Testis (tissue), 3 donors: Measurements from ENCODE around the gene LDAH. TPM values are rescaled to one million over a fixed set of nuclear protein-coding genes. Genes with fewer than 3 reads are reported as not detected.

Source experiments
- DNase-seq: peaks from one replicate; pipeline ENCODE4 v3.0.0-alpha.2; 2019
- H3K27ac ChIP-seq, 2 donors: fragments of 200-600 bp; sonication (generic); one replicate each; pipeline ENCODE4 v1.5.1; 2019
- H3K27me3 ChIP-seq: fragments of 200-600 bp; sonication (generic); one replicate; pipeline ENCODE4 v1.5.1; 2019
- H3K36me3 ChIP-seq: fragments of 200-600 bp; sonication (generic); one replicate; pipeline ENCODE4 v1.5.1; 2017; ENCODE audit warnings: low read depth; ENCODE audit errors: missing control alignments
- H3K4me1 ChIP-seq: fragments of 200-600 bp; sonication (generic); one replicate; pipeline ENCODE4 v1.5.1; 2019
- H3K4me3 ChIP-seq, 2 donors: fragments of 200-600 bp; sonication (generic); one replicate each; pipeline ENCODE4 v1.5.1; 2017 to 2019
- H3K9me3 ChIP-seq: fragments of 200-600 bp; sonication (generic); one replicate; pipeline ENCODE4 v1.5.1; 2017
- POLR2A ChIP-seq: fragments of 450-650 bp; IDR thresholded peaks from one replicate; pipeline ENCODE4 v1.6.1; 2017; ENCODE audit warnings: antibody characterized with exemption, mild to moderate bottlenecking, moderate library complexity
- WGBS, 2 donors: methylation state at CpG; one replicate each; pipeline ENCODE4 v1.1.5; 2018; 5-methylcytosine and 5-hydroxymethylcytosine counted together
- intact Hi-C: fragments of 100-400 bp; cut with DNase I; formaldehyde crosslinking; loops from one replicate; pipeline ENCODE4 v1.15.1; 2023; ENCODE audit warnings: low total_unique reads
- polyA plus RNA-seq: library from polyadenylated mRNA; stranded (reverse); fragments of 350-450 nt; fragmentation: Illumina TruSeq; extraction: RNeasy Lipid Tissue Mini Kit (QIAGEN cat#74804); gene quantifications from one replicate; pipeline ENCODE4 v1.2.3, GENCODE V29; 2014; ENCODE audit warnings: low read depth, low replicate concordance; ENCODE audit not compliant: insufficient read depth
- total RNA-seq, 2 donors: library from RNA; depleted of rRNA; stranded (reverse); fragments of >200 nt; gene quantifications; one replicate each; pipeline ENCODE4 v1.2.3, GENCODE V29; 2016
- TF ChIP-seq, protein P1 (sequence below), 3 experiments: fragments of 450-650 bp in 2 of 3; fragments of 200-600 bp in 1 of 3; sonication (generic) in 1 of 3; IDR thresholded peaks; one replicate each; pipeline ENCODE4 v1.5.1; 2016 to 2019; ENCODE audit warnings: antibody characterized with exemption in 3 of 3, mild to moderate bottlenecking in 2 of 3, moderate library complexity in 1 of 3

LDAH gene
- total and polyA plus RNA-seq, 3 donors from 2014 or later = 9.3 to 19.4 (median 12.7) TPM

DNA sequence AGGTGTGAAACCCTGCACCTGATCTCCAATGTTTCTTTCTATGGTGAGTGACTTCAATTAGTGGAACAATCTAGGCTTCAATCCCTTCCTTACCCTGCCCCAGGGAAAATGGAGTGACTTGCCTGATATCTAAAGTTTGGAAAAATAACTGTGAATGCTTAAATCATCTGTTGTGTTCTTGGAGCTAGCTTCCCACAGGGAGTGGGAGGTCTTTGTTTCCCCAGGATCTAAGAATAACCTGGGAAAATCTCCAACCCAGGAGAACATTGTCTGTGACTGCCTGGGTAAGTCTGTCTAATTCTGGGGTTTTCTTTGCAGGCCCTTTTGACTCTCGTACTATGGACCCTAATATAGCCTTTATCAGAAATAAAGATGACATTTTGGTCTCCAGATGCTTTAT lies 13.6 kb upstream of the LDAH start:
- H3K36me3 ChIP-seq = no peaks in the 10 kb centered on the region
- H3K9me3 ChIP-seq = no peaks in the 10 kb centered on the region
- H3K4me1 ChIP-seq = no peaks in the 10 kb centered on the region
- no peaks in the 10 kb centered on the region for H3K27me3 ChIP-seq
- intact Hi-C loops = no loop called here
- no peak for DNase-seq
- no peak for TF ChIP-seq POLR2A
- TF ChIP-seq, protein P1, sequence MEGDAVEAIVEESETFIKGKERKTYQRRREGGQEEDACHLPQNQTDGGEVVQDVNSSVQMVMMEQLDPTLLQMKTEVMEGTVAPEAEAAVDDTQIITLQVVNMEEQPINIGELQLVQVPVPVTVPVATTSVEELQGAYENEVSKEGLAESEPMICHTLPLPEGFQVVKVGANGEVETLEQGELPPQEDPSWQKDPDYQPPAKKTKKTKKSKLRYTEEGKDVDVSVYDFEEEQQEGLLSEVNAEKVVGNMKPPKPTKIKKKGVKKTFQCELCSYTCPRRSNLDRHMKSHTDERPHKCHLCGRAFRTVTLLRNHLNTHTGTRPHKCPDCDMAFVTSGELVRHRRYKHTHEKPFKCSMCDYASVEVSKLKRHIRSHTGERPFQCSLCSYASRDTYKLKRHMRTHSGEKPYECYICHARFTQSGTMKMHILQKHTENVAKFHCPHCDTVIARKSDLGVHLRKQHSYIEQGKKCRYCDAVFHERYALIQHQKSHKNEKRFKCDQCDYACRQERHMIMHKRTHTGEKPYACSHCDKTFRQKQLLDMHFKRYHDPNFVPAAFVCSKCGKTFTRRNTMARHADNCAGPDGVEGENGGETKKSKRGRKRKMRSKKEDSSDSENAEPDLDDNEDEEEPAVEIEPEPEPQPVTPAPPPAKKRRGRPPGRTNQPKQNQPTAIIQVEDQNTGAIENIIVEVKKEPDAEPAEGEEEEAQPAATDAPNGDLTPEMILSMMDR (IDR thresholded peaks at IDR 0.05) = no peak
- WGBS, 2 donors = 56 to 74% methylated on average over 1 of the region's 1 CpG
- H3K4me3 ChIP-seq = no peak overlapping the region
- H3K27ac ChIP-seq = no peak overlapping the region

DNA sequence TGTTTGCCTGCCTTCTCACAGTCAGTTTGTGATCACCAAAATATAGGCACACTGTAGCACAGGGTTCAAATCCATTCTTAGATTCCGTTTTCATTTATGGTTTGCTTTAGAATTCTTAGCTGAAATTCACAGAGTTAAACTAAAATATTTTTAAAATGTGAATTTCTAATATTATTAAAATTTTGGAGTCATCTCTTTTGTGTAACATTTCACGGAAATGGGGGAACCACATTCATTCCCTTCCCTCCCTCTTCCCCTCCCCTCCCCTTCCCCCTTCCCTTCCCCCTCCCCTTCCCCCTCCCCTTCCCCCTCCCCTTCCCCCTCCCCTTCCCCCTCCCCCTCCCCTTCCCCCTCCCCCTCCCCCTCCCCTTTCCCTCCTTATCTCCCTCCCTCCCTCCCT lies 11.4 kb upstream of the LDAH start:
- no peaks in the 10 kb centered on the region for H3K4me1 ChIP-seq
- H3K27me3 ChIP-seq = no peaks in the 10 kb centered on the region
- H3K9me3 ChIP-seq = no peaks in the 10 kb centered on the region
- intact Hi-C loops = no loop called here
- H3K4me3 ChIP-seq = peak overlapping the region in 1 of 2 donors; percentile 5
- DNase-seq = no peak
- H3K27ac ChIP-seq = no peak overlapping the region
- WGBS, 2 donors = 69 to 75% methylated on average over 2 of the region's 2 CpGs
- TF ChIP-seq, protein P1 (IDR thresholded peaks at IDR 0.05) = no peak
- no peak for TF ChIP-seq POLR2A
- H3K36me3 ChIP-seq = no peaks in the 10 kb centered on the region

DNA sequence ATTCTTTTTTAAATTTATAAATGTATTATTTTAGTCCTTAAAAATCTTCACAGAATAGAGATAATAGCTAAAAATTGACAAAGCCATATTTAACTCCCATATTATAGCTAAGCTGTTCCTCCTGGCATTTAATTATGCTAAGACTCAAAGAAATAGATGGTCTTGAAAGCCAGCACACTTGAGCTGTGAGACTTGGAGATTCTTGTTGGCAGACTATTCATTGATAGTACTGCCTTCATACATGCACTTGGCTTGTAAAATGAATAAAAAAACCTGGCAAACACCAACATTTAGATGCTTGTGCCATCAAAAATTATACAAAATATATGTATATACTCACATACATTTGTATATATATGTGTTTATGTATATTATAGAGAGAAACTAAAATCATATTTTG lies 9.7 kb upstream of the LDAH start:
- no peak for DNase-seq

DNA sequence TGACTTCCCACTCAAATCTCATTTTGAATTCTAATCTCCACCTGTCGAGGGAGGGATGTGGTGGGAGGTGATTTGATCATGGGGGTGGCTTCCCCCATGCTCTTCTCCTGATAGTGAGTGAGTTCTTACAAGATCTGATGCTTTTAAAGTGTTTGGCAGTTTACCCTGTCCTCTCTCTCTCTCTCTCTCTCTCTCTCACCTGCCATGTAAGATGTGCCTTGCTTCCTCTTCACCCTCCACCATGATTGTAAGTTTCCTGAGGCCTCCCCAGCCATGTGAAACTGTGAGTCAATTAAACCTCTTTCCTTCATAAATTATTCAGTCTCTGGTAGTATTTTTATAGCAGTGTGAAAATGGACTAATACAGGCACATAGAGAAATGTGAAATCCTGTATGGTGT lies 7.0 kb upstream of the LDAH start:
- intact Hi-C loops = no loop called here
- TF ChIP-seq, protein P1 (IDR thresholded peaks at IDR 0.05) = no peak
- TF ChIP-seq POLR2A = no peak
- no peaks in the 10 kb centered on the region for H3K4me1 ChIP-seq
- WGBS, 2 donors = 35 to 58% methylated on average over 1 of the region's 1 CpG
- H3K9me3 ChIP-seq = no peaks in the 10 kb centered on the region
- DNase-seq = no peak
- H3K27ac ChIP-seq = no peak overlapping the region
- no peaks in the 10 kb centered on the region for H3K36me3 ChIP-seq
- H3K4me3 ChIP-seq = no peak overlapping the region
- H3K27me3 ChIP-seq = no peaks in the 10 kb centered on the region

More for the DNA sequence above, 9.7 kb upstream of the LDAH start:
- H3K27ac ChIP-seq = no peak overlapping the region
- no peaks in the 10 kb centered on the region for H3K4me1 ChIP-seq
- H3K36me3 ChIP-seq = no peaks in the 10 kb centered on the region
- intact Hi-C loops = no loop called here
- no peaks in the 10 kb centered on the region for H3K27me3 ChIP-seq
- TF ChIP-seq, protein P1 (IDR thresholded peaks at IDR 0.05) = no peak
- H3K9me3 ChIP-seq = no peaks in the 10 kb centered on the region
- H3K4me3 ChIP-seq = no peak overlapping the region

DNA sequence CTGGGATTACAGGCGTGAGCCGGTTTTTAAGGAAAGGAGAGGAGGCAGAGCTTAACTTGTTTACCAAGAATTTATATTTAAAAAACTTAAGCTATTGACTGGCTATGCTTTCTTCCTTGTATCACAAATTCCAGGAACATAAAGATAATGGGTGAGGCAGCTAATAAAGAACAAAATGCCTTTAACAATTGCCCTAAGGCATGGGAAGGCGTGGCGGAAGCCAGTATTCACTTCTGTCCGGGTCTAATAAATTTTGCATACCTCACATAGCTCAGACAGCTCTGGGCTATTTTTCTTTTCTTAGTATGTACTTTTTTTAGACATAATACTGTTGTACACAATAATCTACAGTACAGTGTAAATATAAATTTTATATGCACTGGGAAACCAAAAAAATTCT lies 1.0 kb upstream of the LDAH start:
- intact Hi-C loops = no loop called here
- Histone ChIP-seq H3K4me1 (peaks cover 3% of the 10 kb centered on the region), H3K9me3 (no peaks in the 10 kb centered on the region), H3K27me3 (no peaks in the 10 kb centered on the region), H3K27ac (no peak overlapping the region), H3K36me3 (no peaks in the 10 kb centered on the region), H3K4me3 (no peak overlapping the region)
- 50 to 70% methylated on average over 5 of the region's 5 CpGs for WGBS, 2 donors
- TF ChIP-seq, protein P1 (IDR thresholded peaks at IDR 0.05) = no peak
- TF ChIP-seq POLR2A = no peak
- no peak for DNase-seq
